ENCODE results near the gene FN3K.

The FN3K gene

DNA sequence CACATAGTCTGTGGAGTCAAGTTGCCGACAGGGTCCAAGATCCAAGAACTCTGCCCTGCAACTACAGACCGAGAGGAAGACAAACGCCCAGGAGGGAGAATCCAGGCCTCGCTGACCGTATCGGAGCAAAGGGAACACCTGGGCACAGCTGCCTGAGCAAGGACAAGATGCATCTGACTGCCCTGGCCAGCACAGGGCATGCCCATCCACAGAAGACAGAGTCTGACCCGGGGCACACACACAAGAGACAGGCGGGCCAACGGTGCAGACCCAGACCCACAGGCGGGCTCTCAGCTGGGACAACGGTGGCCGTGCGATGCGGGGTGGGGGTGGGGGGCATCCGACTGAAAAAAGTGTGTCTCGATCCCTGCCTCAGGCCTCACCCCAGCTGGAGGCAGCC is 43.1 kb upstream of the FN3K start:
- no peak for TF ChIP-seq ZFX (IDR thresholded peaks at IDR 0.05)
- TF ChIP-seq, protein P1, sequence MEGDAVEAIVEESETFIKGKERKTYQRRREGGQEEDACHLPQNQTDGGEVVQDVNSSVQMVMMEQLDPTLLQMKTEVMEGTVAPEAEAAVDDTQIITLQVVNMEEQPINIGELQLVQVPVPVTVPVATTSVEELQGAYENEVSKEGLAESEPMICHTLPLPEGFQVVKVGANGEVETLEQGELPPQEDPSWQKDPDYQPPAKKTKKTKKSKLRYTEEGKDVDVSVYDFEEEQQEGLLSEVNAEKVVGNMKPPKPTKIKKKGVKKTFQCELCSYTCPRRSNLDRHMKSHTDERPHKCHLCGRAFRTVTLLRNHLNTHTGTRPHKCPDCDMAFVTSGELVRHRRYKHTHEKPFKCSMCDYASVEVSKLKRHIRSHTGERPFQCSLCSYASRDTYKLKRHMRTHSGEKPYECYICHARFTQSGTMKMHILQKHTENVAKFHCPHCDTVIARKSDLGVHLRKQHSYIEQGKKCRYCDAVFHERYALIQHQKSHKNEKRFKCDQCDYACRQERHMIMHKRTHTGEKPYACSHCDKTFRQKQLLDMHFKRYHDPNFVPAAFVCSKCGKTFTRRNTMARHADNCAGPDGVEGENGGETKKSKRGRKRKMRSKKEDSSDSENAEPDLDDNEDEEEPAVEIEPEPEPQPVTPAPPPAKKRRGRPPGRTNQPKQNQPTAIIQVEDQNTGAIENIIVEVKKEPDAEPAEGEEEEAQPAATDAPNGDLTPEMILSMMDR (conservative IDR thresholded peaks at IDR 0.05), result no peak
- no peak overlapping the region for H3K27ac ChIP-seq

DNA sequence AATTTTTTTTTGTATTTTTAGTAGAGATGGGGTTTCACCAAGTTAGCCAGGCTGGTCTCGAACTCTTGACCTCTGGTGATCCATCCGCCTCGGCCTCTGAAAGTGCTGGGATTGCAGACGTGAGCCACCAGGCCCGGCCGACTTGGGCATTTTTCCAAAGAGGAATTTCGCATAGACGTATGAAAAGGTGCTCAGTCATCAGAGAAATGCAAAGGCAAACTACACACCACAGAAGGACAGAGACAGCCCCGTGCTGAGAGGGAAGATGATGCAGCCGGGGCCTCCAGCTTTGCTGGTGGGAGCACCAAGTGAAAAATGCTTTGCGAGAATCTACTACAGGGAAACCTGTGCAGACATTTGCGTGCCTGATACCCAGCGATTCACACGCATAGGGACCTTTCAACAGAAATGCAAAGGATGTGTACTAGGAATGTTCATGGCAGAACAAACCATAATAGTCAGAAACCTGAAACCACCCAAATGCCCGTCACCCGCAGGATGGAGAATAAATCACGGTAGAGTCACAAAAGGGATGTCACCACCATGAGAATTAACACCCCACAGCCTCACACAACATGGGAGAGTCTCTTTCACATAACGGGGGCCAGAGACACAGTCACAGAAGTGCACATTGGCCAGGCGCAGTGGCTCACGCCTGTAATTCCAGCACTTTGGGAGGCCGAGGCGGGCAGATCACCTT is 42.1 kb upstream of the FN3K start:
- no peak overlapping the region for H3K27ac ChIP-seq
- TF ChIP-seq, protein P1 (conservative IDR thresholded peaks at IDR 0.05), result no peak
- TF ChIP-seq ZFX (IDR thresholded peaks at IDR 0.05), result no peak

DNA sequence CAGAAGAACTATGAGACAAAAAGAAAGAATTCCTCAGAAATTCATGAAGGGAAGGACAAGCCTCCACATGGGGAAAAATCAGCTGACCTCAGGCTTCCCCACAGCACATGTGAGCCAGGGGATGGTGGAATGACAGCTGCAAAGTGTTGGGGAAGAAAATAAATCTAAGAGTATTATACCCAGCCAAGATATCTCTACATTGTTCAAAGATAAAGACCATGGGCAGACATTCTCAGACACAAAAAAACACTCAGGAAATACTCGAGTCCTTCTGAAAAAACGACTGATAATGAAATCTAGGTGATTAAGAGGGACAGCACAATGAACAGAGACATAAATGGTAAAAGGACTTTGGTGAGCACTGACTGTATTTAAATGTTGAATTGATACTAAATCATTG is 40.8 kb upstream of the FN3K start:
- TF ChIP-seq, protein P1 (conservative IDR thresholded peaks at IDR 0.05), result no peak
- TF ChIP-seq ZFX (IDR thresholded peaks at IDR 0.05), result no peak
- H3K27ac ChIP-seq, result no peak overlapping the region

DNA sequence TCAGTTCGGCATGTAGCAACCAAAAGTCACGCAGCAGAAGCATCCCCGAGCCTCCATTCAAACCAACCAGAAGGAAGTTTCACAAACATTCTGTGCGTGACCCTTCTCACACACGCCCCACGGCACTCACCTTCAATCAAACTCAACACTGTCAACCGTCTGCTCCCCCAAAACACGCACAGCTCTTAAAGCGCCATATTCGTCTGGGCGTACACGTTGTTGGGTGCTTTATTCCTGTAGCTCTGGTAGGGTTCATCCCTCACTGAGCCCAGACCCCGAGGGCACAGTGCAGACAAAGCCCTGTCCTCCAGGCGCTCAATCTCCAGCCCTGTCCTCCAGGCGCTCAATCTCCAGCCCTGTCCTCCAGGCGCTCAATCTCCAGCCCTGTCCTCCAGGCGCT is 39.2 kb upstream of the FN3K start:
- H3K27ac ChIP-seq, result no peak overlapping the region
- TF ChIP-seq ZFX (IDR thresholded peaks at IDR 0.05), result no peak
- TF ChIP-seq, protein P1 (conservative IDR thresholded peaks at IDR 0.05), result no peak

DNA sequence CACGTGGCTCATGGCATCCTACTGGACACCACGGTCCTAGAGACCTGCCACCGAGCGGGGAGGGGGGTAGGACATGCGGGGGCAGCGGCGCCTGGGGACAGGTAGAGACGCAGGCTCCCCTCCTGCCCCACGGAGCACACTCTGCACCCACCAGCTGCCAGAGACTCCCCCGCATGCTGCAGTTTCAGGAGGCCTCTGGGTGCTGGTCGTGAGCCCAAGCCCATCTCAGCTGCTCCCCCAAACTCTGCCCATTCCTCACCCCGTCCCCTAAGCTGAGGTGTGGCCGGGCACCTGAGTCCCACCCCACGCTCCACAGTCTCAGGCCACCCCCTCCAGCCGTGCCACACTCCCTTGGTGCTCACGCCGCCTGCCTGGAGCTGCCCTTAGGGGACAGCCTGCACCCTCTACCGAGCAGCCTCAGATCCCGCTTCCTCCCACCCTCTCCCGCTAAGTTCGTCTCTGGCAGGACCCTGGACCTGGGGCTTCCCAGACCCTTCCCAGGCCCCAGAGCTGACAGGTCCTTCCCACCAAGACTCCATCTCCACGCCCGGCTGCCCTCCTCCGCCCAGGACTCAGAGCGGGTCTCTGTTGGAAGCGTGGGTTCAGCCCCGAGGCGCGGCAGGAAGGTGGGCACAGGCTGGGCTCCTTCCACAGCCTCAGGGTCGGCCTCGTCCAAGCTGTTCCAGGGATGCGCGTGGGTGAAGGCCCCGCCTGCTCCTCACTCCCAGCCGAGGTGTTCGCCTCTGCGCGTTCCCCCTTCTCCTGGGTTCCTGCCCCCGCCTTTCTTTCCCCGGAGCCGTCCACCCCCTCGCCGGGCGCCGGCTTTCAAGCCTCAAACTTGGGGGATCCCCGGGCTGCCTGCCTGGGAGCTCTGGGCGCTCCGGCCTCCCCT is 38.3 kb upstream of the FN3K start:
- peak overlapping the region; percentile 49; the same call in 1 of the 2 replicates for H3K27ac ChIP-seq
- no peak for TF ChIP-seq ZFX (IDR thresholded peaks at IDR 0.05)
- TF ChIP-seq, protein P1 (conservative IDR thresholded peaks at IDR 0.05), result no peak

DNA sequence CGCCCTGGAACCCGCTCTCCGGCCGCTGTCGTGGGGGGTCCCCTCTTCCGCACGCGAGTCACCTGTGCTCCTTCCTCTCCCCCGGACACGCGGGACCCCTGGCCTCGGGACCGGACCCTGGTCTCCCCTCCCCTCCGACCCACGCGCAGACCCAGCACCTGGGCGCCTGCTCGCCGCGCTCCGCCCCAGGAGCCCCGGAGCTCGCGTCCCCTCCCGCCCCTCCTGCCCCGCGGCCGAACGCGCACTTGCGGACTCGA is 37.7 kb upstream of the FN3K start:
- H3K27ac ChIP-seq, result peak overlapping the region; percentile 49
- no peak for TF ChIP-seq ZFX (IDR thresholded peaks at IDR 0.05)
- TF ChIP-seq, protein P1 (conservative IDR thresholded peaks at IDR 0.05), result no peak

All from C4-2B (cell line).